Smooth muscle cell (in vitro differentiated cells): ENCODE measurements around the gene SCN10A. TPM values are rescaled to one million over a fixed set of nuclear protein-coding genes. Genes with fewer than 3 reads are reported as not detected.

Experiments used
- DNase-seq: peaks from one replicate; lab custom pipeline; 2025; ENCODE audit not compliant: unreplicated experiment; lab: John Stamatoyannopoulos, UW
- H2AFZ ChIP-seq: fragments of 200-600 bp; sonication (generic); 2 replicates; pipeline ENCODE4 v1.6.0; 2016; ENCODE audit warnings: antibody characterized with exemption, low read depth, mild to moderate bottlenecking
- H3F3A ChIP-seq: fragments of 200-600 bp; sonication (generic); 2 replicates; pipeline ENCODE4 v1.6.0; 2017; ENCODE audit warnings: antibody characterized with exemption, low read depth
- H3K27ac ChIP-seq: fragments of 200-600 bp; sonication (generic); 2 replicates; pipeline ENCODE4 v1.5.1; 2016; ENCODE audit warnings: low read depth, mild to moderate bottlenecking
- H3K27me3 ChIP-seq: fragments of 200-600 bp; sonication (generic); 2 replicates; pipeline ENCODE4 v1.6.1; 2016; ENCODE audit warnings: low read depth, mild to moderate bottlenecking
- H3K36me3 ChIP-seq: fragments of 200-600 bp; sonication (generic); 2 replicates; pipeline ENCODE4 v1.5.1; 2016; ENCODE audit warnings: low read depth
- H3K4me1 ChIP-seq: fragments of 200-600 bp; sonication (generic); 2 replicates; pipeline ENCODE4 v1.5.1; 2016; ENCODE audit warnings: low read depth
- H3K4me2 ChIP-seq: fragments of 200-600 bp; sonication (generic); 2 replicates; pipeline ENCODE4 v1.6.0; 2016; ENCODE audit warnings: mild to moderate bottlenecking
- H3K4me3 ChIP-seq: fragments of 200-600 bp; sonication (generic); 2 replicates; pipeline ENCODE4 v1.5.1; 2016; ENCODE audit warnings: mild to moderate bottlenecking
- H3K79me2 ChIP-seq: fragments of 200-600 bp; sonication (generic); 2 replicates; pipeline ENCODE4 v1.6.0; 2016; ENCODE audit warnings: low read depth, mild to moderate bottlenecking
- H3K9ac ChIP-seq: fragments of 200-600 bp; sonication (generic); 2 replicates; pipeline ENCODE4 v1.6.0; 2016; ENCODE audit warnings: low read depth
- H3K9me3 ChIP-seq: fragments of 200-600 bp; sonication (generic); replicated peaks from 2 replicates; pipeline ENCODE4 v1.5.1; 2016; ENCODE audit warnings: low read depth
- H4K20me1 ChIP-seq: fragments of 200-600 bp; sonication (generic); 2 replicates; pipeline ENCODE4 v1.6.0; 2016; ENCODE audit warnings: low read depth
- CTCF ChIP-seq: fragments of 200-600 bp; sonication (generic); IDR thresholded peaks from 2 replicates; pipeline ENCODE4 v1.5.1; 2017; ENCODE audit warnings: borderline replicate concordance, mild to moderate bottlenecking, antibody characterized with exemption; ENCODE audit not compliant: insufficient read depth, poor library complexity, severe bottlenecking
- WGBS: methylation state at CpG from one replicate; pipeline ENCODE4 v1.1.7; 2016; ENCODE audit warnings: low lambda C conversion rate; 5-methylcytosine and 5-hydroxymethylcytosine counted together
- polyA plus RNA-seq: library from polyadenylated mRNA; unstranded; fragments of >200 nt; fragmentation: Nextera tagmentation; extraction: Ambion mirVana; gene quantifications from 2 replicates; pipeline ENCODE4 v1.2.1, GENCODE V29; 2016
- total RNA-seq: library from RNA; depleted of rRNA; stranded (reverse); fragments of >200 nt; gene quantifications from 2 replicates; pipeline ENCODE4 v1.2.3, GENCODE V29; 2014

SCN10A gene
- total and polyA plus RNA-seq, 2 experiments from 2014 or later: not detected

DNA sequence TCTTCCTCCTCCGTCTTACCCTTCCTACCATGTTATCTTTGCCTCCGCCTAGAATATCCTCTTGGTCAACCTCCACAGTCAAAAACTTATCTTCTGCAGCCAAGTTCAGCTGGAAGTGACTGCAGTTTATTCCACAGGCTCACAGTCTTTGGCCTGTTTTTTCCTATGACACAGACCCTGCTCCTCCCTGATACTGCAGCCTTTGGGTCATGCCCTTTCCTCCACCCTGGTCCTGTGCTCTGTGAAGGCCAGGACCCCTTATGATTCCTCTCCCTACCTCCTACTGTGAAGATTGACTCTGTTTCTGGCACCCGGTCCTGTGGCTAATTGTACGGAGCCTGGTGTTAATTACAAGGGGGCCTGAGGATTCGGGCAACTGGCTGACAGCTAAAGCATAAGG lies 117.3 kb downstream of the SCN10A start:
- Histone ChIP-seq H3K4me1 (no peaks in the 10 kb centered on the region), H2AFZ (no peak overlapping the region), H3K27me3 (peaks cover 9% of the 10 kb centered on the region), H4K20me1 (no peaks in the 10 kb centered on the region), H3K4me2 (no peak overlapping the region), H3K79me2 (no peaks in the 10 kb centered on the region), H3K36me3 (no peaks in the 10 kb centered on the region), H3K9me3 (no peaks in the 10 kb centered on the region), H3K4me3 (no peak overlapping the region), H3K27ac (no peak overlapping the region), H3K9ac (no peak overlapping the region), H3F3A (no peaks in the 10 kb centered on the region)
- no peak for TF ChIP-seq CTCF
- no peak for DNase-seq
- 83% methylated on average over 5 of the region's 5 CpGs for WGBS

DNA sequence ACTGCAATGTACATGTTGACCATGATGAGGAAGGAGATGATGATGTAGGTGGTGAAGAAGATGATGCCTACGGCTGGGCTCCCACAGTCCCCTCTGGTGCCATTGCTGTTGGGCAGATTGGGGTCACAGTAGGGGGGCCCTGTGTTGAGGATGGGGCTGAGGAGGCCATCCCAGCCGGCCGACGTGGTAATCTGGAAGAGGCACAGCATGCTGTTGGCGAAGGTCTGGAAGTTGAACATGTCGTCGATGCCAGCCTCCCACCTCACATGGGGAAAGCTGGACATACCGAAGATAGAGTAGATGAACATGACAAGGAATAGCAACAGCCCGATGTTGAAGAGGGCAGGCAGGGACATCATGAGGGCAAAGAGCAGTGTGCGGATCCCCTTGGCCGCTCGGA lies 118.0 kb downstream of the SCN10A start:
- no peak overlapping the region for H3K4me3 ChIP-seq
- no peaks in the 10 kb centered on the region for H3F3A ChIP-seq
- H3K27me3 ChIP-seq: peaks cover 9% of the 10 kb centered on the region
- no peaks in the 10 kb centered on the region for H3K9me3 ChIP-seq
- H3K4me1 ChIP-seq: no peaks in the 10 kb centered on the region
- H3K36me3 ChIP-seq: no peaks in the 10 kb centered on the region
- H3K79me2 ChIP-seq: no peaks in the 10 kb centered on the region
- no peak overlapping the region for H3K27ac ChIP-seq
- WGBS: 92% methylated on average over 12 of the region's 12 CpGs
- no peak for TF ChIP-seq CTCF
- no peak overlapping the region for H3K9ac ChIP-seq
- no peak overlapping the region for H2AFZ ChIP-seq
- H4K20me1 ChIP-seq: no peaks in the 10 kb centered on the region
- H3K4me2 ChIP-seq: no peak overlapping the region
- no peak for DNase-seq

DNA sequence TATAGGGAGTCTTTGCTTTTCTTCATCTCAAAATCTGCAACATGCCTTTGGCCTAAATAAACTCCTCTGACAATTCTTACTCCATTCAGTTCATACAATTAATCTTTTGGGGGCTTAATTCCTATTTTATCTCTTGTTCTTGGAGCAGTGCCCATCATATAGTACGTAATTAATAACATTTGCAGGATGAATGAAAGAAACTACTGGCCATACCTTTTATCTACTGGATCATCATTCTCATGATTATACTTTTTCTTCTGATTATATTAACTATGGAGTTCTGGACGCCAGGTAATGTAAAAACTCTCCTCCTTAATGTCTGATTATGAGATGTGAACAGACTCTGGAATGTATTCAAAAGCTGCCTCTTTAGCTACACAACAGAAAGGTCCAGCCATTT lies 120.0 kb downstream of the SCN10A start:
- no peaks in the 10 kb centered on the region for H3K9me3 ChIP-seq
- no peak overlapping the region for H3K4me3 ChIP-seq
- no peak overlapping the region for H2AFZ ChIP-seq
- no peaks in the 10 kb centered on the region for H3K79me2 ChIP-seq
- no peaks in the 10 kb centered on the region for H4K20me1 ChIP-seq
- TF ChIP-seq CTCF: no peak
- peaks cover 9% of the 10 kb centered on the region for H3K27me3 ChIP-seq
- H3F3A ChIP-seq: no peaks in the 10 kb centered on the region
- 67% methylated on average over 2 of the region's 2 CpGs for WGBS
- no peaks in the 10 kb centered on the region for H3K4me1 ChIP-seq
- no peak overlapping the region for H3K9ac ChIP-seq
- no peak overlapping the region for H3K27ac ChIP-seq
- no peaks in the 10 kb centered on the region for H3K36me3 ChIP-seq
- no peak overlapping the region for H3K4me2 ChIP-seq
- DNase-seq: no peak

GRCh38 chr3:38690185-38690584 lies 125.8 kb downstream of the SCN10A start:
- Histone ChIP-seq H3K9me3 (no peaks in the 10 kb centered on the region), H3K27ac (no peak overlapping the region), H3F3A (no peaks in the 10 kb centered on the region), H3K4me3 (no peak overlapping the region), H3K4me1 (no peaks in the 10 kb centered on the region), H4K20me1 (no peaks in the 10 kb centered on the region), H2AFZ (no peak overlapping the region), H3K36me3 (no peaks in the 10 kb centered on the region), H3K4me2 (no peak overlapping the region), H3K79me2 (no peaks in the 10 kb centered on the region), H3K9ac (no peak overlapping the region), H3K27me3 (peaks cover 5% of the 10 kb centered on the region)
- no peak for TF ChIP-seq CTCF
- no peak for DNase-seq
- 98% methylated on average over 2 of the region's 2 CpGs for WGBS
